Measurements from ENCODE around the gene PPAT.

GRCh38 chr4:56408978-56409377 is 26.4 kb downstream of the PPAT start:
- TF ChIP-seq CTCF (IDR thresholded peaks at IDR 0.05 in 4 of 5, conservative IDR thresholded peaks at IDR 0.05 in 1 of 5) (no peak), POLR2A (IDR thresholded peaks at IDR 0.05) (no peak)
